K562 (cell line): Measurements from ENCODE around the gene P4HB. TPM values are rescaled to one million over a fixed set of nuclear protein-coding genes. Genes with fewer than 3 reads are reported as not detected.

Experiments
- CBFA2T2 ChIP-seq: fragments of 450-650 bp; conservative IDR thresholded peaks from 2 replicates; pipeline ENCODE4 v1.6.1; 2017; ENCODE audit warnings: mild to moderate bottlenecking
- CBFA2T3 ChIP-seq: fragments of 450-650 bp; IDR thresholded peaks from 2 replicates; pipeline ENCODE4 v1.6.1; 2017
- EP400 ChIP-seq: fragments of 450-650 bp; IDR thresholded peaks from 2 replicates; pipeline ENCODE4 v1.6.1; 2017; ENCODE audit warnings: antibody characterized with exemption, mild to moderate bottlenecking, moderate library complexity
- ETS2 ChIP-seq: IDR thresholded peaks from 2 replicates; pipeline ENCODE4 v1.6.1; 2016; ENCODE audit warnings: borderline replicate concordance, missing genetic modification characterization, mild to moderate bottlenecking, moderate library complexity, missing compliant biosample characterization; ENCODE audit not compliant: poor library complexity, severe bottlenecking
- FIP1L1 ChIP-seq: fragments of 200-400 bp; formaldehyde crosslinking; IDR thresholded peaks from 2 replicates; pipeline ENCODE4 v1.6.1; 2018; ENCODE audit warnings: mild to moderate bottlenecking, low read depth, low read length; ENCODE audit not compliant: poor library complexity, severe bottlenecking
- JUN ChIP-seq, 2 experiments: sonication (generic) in 1 of 2; formaldehyde crosslinking in 1 of 2; IDR thresholded peaks; 2 replicates each; pipeline versions ENCODE4 v1.6.1 to v1.8.0; 2012 to 2022; ENCODE audit warnings: borderline replicate concordance in 2 of 2, mild to moderate bottlenecking in 2 of 2, improper control_type of control experiment in 1 of 2, low read depth in 1 of 2, low read length in 1 of 2, missing genetic modification reagents in 1 of 2
- POLR2AphosphoS2 ChIP-seq: IDR thresholded peaks from 2 replicates; pipeline ENCODE4 v1.6.1; 2012; ENCODE audit warnings: low read length, improper control_type of control experiment
- SIN3A ChIP-seq, 2 experiments: fragments of 150-350 bp in 1 of 2; IDR thresholded peaks; 2 replicates each; pipeline ENCODE4 v1.6.1; 2011 to 2016; ENCODE audit warnings: borderline replicate concordance in 2 of 2, low read depth in 2 of 2, low read length in 2 of 2, mild to moderate bottlenecking in 2 of 2, moderate library complexity in 2 of 2; ENCODE audit not compliant: control insufficient read depth in 1 of 2
- SMARCC2 ChIP-seq: fragments of 450-650 bp; IDR thresholded peaks from 2 replicates; pipeline ENCODE4 v1.6.1; 2017; ENCODE audit warnings: antibody characterized with exemption, moderate library complexity, mild to moderate bottlenecking, low read depth
- ZC3H4 ChIP-seq: sonication (generic); formaldehyde crosslinking; IDR thresholded peaks from 2 replicates; pipeline ENCODE4 v1.9.0; 2021; ENCODE audit warnings: missing genetic modification reagents, borderline replicate concordance
- polyA plus RNA-seq, 8 experiments: library from polyadenylated mRNA; depleted of rRNA in 4 of 8; stranded (reverse) in 5 of 8; unstranded in 3 of 8; fragments of >200 nt; fragmentation: Nextera tagmentation in 2 of 8; fragmentation: Illumina TruSeq in 1 of 8; extraction: Ambion mirVana in 2 of 8; extraction: Trizol in 1 of 8; gene quantifications; 2 replicates each; pipeline versions ENCODE4 v1.2.1 to v1.2.3, GENCODE V29; 2011 to 2014; ENCODE audit warnings: inconsistent platforms in 1 of 8, missing spikeins in 1 of 8
- total RNA-seq, 7 experiments: library from RNA; depleted of rRNA in 6 of 7; stranded (reverse); fragments of >200 nt in 6 of 7; fragmentation: Illumina TruSeq in 2 of 7; extraction: Trizol in 2 of 7; gene quantifications; 2 replicates each; pipeline versions ENCODE4 v1.2.1 to v1.2.3, GENCODE V29; 2011 to 2021; ENCODE audit warnings: low replicate concordance in 1 of 7
- TF ChIP-seq, protein P1 (sequence below): fragments of 200-800 bp; sonication (Bioruptor generic); IDR thresholded peaks from 2 replicates; pipeline ENCODE4 v1.6.1; 2016; ENCODE audit warnings: missing genetic modification characterization, missing compliant biosample characterization
- TF ChIP-seq, protein P2 (sequence below): fragments of 450-650 bp; IDR thresholded peaks from one replicate; pipeline ENCODE4 v1.6.1; 2018; ENCODE audit warnings: mild to moderate bottlenecking, moderate library complexity; ENCODE audit not compliant: partially characterized antibody
- TF ChIP-seq, protein P3 (sequence below): fragments of 450-650 bp; IDR thresholded peaks from 2 replicates; pipeline ENCODE4 v1.6.1; 2016; ENCODE audit warnings: borderline replicate concordance
- TF ChIP-seq, protein P4 (sequence below), 2 experiments: fragments of 200-800 bp in 1 of 2; sonication (Bioruptor generic) in 1 of 2; sonication (generic) in 1 of 2; formaldehyde crosslinking in 1 of 2; IDR thresholded peaks in 1 of 2; conservative IDR thresholded peaks in 1 of 2; 2 replicates each; pipeline versions ENCODE4 v1.5.0 to v1.6.1; 2016 to 2020; ENCODE audit warnings: missing compliant biosample characterization in 1 of 2, missing genetic modification characterization in 1 of 2, missing genetic modification reagents in 1 of 2

Gene P4HB
- total and polyA plus RNA-seq, 9 of the 15 experiments (the other 6 are each of a cell fraction or from before 2014, with no cell fraction given) = 4.4 to 645 (median 325) TPM

DNA sequence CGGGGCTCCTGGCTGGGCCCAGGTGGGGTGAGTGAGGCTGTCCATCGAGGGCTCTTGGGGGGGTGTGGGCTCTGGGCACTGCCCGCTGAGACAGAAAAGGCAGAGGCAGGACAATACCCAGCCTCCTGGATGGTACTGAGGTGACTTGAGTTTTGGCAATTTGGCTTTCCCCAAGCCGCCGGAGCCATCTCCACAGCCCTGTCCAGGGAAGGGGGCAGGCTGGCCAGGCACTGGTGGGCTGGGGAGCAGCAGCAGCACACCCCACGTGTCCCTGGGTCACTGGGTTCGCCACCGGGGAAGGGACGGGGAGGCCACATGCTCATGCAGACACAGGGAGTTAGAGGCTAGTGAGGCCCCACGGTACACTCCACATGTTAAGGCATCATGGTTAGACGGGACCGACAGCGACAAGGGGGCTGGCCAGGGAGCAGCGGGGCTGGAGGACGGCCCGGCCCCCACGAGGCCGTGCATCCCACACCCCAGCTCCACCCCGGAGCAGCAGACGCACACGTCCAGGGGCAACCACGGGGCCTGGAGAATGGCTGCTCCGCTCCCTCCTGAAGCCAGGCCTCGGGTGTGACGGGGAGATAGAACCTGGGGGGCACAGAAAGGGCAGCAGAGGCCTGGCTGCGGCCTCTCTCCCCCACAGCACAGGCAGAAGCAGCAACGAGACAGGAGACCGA is 7.8 kb upstream of the P4HB start (continued):
- TF ChIP-seq, protein P1, sequence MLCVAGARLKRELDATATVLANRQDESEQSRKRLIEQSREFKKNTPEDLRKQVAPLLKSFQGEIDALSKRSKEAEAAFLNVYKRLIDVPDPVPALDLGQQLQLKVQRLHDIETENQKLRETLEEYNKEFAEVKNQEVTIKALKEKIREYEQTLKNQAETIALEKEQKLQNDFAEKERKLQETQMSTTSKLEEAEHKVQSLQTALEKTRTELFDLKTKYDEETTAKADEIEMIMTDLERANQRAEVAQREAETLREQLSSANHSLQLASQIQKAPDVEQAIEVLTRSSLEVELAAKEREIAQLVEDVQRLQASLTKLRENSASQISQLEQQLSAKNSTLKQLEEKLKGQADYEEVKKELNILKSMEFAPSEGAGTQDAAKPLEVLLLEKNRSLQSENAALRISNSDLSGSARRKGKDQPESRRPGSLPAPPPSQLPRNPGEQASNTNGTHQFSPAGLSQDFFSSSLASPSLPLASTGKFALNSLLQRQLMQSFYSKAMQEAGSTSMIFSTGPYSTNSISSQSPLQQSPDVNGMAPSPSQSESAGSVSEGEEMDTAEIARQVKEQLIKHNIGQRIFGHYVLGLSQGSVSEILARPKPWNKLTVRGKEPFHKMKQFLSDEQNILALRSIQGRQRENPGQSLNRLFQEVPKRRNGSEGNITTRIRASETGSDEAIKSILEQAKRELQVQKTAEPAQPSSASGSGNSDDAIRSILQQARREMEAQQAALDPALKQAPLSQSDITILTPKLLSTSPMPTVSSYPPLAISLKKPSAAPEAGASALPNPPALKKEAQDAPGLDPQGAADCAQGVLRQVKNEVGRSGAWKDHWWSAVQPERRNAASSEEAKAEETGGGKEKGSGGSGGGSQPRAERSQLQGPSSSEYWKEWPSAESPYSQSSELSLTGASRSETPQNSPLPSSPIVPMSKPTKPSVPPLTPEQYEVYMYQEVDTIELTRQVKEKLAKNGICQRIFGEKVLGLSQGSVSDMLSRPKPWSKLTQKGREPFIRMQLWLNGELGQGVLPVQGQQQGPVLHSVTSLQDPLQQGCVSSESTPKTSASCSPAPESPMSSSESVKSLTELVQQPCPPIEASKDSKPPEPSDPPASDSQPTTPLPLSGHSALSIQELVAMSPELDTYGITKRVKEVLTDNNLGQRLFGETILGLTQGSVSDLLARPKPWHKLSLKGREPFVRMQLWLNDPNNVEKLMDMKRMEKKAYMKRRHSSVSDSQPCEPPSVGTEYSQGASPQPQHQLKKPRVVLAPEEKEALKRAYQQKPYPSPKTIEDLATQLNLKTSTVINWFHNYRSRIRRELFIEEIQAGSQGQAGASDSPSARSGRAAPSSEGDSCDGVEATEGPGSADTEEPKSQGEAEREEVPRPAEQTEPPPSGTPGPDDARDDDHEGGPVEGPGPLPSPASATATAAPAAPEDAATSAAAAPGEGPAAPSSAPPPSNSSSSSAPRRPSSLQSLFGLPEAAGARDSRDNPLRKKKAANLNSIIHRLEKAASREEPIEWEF (CRISPR knock-in tag) = no peak
- TF ChIP-seq, protein P2, sequence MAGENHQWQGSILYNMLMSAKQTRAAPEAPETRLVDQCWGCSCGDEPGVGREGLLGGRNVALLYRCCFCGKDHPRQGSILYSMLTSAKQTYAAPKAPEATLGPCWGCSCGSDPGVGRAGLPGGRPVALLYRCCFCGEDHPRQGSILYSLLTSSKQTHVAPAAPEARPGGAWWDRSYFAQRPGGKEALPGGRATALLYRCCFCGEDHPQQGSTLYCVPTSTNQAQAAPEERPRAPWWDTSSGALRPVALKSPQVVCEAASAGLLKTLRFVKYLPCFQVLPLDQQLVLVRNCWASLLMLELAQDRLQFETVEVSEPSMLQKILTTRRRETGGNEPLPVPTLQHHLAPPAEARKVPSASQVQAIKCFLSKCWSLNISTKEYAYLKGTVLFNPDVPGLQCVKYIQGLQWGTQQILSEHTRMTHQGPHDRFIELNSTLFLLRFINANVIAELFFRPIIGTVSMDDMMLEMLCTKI = no peak
- TF ChIP-seq POLR2AphosphoS2 (peak; percentile 83), CBFA2T3 (peak; percentile 81), FIP1L1 (peak; percentile 84), JUN (IDR thresholded peaks at IDR 0.05; ENCODE audit: borderline replicate concordance, low read depth, low read length) (no peak), JUN (CRISPR knock-in tag; IDR thresholded peaks at IDR 0.05; ENCODE audit: borderline replicate concordance) (no peak), ZC3H4 (CRISPR knock-in tag) (no peak), SIN3A (IDR thresholded peaks at IDR 0.05; ENCODE audit: borderline replicate concordance in 2 of 2, control insufficient read depth in 1 of 2, low read depth in 2 of 2, low read length in 2 of 2) (0 out of 4 replicates have a peak, but pooled peaks of 1 of the 2 experiments have one; percentile 48), SMARCC2 (no peak), EP400 (peak; percentile 45; the same call in 1 of the 2 replicates), ETS2 (tag) (no peak), CBFA2T2 (peak; percentile 60)
- TF ChIP-seq, protein P3, sequence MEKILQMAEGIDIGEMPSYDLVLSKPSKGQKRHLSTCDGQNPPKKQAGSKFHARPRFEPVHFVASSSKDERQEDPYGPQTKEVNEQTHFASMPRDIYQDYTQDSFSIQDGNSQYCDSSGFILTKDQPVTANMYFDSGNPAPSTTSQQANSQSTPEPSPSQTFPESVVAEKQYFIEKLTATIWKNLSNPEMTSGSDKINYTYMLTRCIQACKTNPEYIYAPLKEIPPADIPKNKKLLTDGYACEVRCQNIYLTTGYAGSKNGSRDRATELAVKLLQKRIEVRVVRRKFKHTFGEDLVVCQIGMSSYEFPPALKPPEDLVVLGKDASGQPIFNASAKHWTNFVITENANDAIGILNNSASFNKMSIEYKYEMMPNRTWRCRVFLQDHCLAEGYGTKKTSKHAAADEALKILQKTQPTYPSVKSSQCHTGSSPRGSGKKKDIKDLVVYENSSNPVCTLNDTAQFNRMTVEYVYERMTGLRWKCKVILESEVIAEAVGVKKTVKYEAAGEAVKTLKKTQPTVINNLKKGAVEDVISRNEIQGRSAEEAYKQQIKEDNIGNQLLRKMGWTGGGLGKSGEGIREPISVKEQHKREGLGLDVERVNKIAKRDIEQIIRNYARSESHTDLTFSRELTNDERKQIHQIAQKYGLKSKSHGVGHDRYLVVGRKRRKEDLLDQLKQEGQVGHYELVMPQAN = no peak; the same call in 1 of the 2 replicates
- TF ChIP-seq, protein P4, sequence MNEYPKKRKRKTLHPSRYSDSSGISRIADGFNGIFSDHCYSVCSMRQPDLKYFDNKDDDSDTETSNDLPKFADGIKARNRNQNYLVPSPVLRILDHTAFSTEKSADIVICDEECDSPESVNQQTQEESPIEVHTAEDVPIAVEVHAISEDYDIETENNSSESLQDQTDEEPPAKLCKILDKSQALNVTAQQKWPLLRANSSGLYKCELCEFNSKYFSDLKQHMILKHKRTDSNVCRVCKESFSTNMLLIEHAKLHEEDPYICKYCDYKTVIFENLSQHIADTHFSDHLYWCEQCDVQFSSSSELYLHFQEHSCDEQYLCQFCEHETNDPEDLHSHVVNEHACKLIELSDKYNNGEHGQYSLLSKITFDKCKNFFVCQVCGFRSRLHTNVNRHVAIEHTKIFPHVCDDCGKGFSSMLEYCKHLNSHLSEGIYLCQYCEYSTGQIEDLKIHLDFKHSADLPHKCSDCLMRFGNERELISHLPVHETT (CRISPR knock-in tag; conservative IDR thresholded peaks at IDR 0.05 in 1 of 2, IDR thresholded peaks at IDR 0.05 in 1 of 2) = 0 out of 4 replicates have a peak, but pooled peaks of 1 of the 2 experiments have one; percentile 13
